Left ventricle myocardium superior (tissue), 1 donor: ENCODE measurements around the gene COL1A2. TPM values are rescaled to one million over a fixed set of nuclear protein-coding genes. Genes with fewer than 3 reads are reported as not detected.

Source experiments
- ATAC-seq: fragments of 200-7000 bp; cut with Tn5 transposase; one replicate; pipeline ENCODE4 v1.9.1; 2020; ENCODE audit warnings: mild to moderate bottlenecking, moderate library complexity
- DNase-seq: peaks from one replicate; pipeline ENCODE4 v3.0.0-alpha.2; 2020
- intact Hi-C: fragments of 100-400 bp; cut with micrococcal nuclease; formaldehyde crosslinking; loops from one replicate; pipeline ENCODE4 v1.11.0; 2022
- total RNA-seq: library from RNA; stranded (reverse); fragmentation: NEBNext Ultra II Directional; extraction: Animal tissue kit (Norgen Biotek cat#: 25700); gene quantifications from one replicate; pipeline ENCODE4 v1.2.1, GENCODE V29; 2021
- donor health status: DM: no; HTN: yes; CAD: no; lungs with severe emphysema.

Gene COL1A2
- total RNA-seq, 1 donor from 2014 or later: 78.1 TPM

GRCh38 chr7:94450044-94450697 is 55.5 kb downstream of the COL1A2 start:
- DNase-seq: no peak
- peak; percentile 91 for ATAC-seq

GRCh38 chr7:94451187-94451586 is 56.5 kb downstream of the COL1A2 start:
- intact Hi-C loops: no loop called here

More at GRCh38 chr7:94450044-94450697, 55.5 kb downstream of the COL1A2 start:
- intact Hi-C loops: no loop called here

GRCh38 chr7:94452239-94452638 is 57.5 kb downstream of the COL1A2 start:
- DNase-seq: peak; percentile 25
- peak; percentile 94 for ATAC-seq
- intact Hi-C loops: no loop called here

More at GRCh38 chr7:94451187-94451586, 56.5 kb downstream of the COL1A2 start:
- ATAC-seq (no peak), DNase-seq (no peak)

DNA sequence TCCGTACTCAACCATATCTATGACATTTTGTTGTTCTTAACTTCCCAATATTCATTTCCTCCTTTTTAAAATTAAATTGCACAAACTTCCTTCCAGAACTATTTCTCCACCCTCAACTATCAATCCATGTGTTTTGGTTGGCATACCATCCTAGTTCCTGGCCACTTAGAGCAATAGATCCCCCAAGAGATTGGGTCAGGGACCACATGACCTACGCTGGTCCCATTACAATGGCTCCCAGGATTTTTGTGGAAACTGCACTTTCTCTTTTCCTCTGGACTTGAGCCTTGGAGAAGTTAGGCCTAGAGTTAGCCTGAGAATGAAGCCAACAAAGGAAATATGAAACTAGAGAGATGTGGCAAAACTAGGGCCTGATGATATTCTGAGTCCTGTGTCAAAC is 59.2 kb downstream of the COL1A2 start:
- intact Hi-C loops: no loop called here
- ATAC-seq (peak; percentile 18), DNase-seq (no peak)

- intact Hi-C loops: no loop called here
- DNase-seq (no peak), ATAC-seq (no peak)
These were observed 63.3 kb downstream of the COL1A2 start for GRCh38 chr7:94458041-94458440.

DNA sequence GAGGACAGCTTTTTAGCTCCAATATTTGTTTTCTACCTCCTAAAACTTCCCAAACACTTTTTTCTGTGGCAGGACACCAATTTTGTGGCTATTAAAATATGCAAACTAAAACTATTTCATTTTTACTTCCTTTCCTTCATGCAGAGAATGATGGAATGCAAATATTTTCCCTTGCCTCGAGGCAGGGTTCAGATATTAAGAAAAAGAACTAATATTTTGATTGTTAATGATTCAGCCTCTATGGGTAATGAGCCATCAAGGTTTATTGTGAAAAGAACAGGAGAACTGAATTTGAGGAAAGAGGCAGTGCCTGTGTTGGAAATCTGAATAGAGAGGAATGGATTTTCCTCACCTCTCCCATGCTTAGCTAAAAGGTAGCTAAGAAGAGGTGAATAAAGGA is 71.8 kb downstream of the COL1A2 start:
- intact Hi-C loops: no loop called here
- no peak for ATAC-seq
- DNase-seq: no peak

- no peak for ATAC-seq
- intact Hi-C loops: no loop called here
These were observed 76.9 kb downstream of the COL1A2 start for GRCh38 chr7:94471604-94472003.

DNA sequence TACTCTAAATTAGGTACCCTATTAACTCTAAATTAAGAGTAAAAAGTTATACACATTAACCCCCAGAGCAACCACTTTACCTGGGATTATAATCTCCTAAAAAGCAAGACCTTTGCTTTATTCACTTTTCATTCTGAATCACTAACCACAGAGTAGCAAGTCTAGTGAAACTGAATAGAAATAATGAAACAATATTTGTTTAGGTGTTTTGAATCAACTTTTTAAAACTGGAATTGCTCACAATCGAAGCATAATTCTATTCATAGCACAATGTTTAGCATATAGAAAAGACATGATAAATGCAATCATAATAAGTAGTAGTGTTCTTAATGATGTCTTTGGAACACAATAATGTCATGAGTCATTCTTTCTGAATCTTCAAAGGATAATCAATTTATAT is 77.9 kb downstream of the COL1A2 start:
- DNase-seq: no peak
- ATAC-seq: no peak
- intact Hi-C loops: no loop called here

More at GRCh38 chr7:94471604-94472003, 76.9 kb downstream of the COL1A2 start:
- DNase-seq: no peak

DNA sequence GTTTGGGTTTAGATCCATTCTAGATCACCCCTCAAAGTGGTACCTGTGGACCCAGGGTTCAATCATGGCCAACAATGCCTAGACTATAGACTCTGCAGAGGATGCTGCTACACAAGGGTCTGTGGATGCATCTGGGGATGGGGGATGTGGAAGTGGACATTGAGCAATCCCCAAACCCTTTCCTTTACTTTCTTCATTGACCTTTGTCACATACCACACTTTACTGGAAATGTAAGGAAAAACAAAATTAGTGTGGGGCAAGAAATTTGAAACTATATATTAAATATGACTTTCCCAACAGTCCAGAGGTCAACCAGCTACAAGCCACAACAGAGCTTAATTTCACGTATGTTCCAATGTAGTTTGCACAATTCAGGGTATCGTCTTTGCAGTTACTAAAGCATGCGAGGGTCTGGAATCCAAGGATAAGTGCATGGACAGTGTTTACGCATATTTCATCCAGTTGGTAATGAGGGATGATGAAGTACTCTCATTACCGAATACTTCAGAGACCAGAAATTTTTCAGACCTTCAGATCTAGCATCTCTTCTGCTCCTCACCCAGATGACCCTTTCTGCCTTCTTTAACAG is 81.7 kb downstream of the COL1A2 start:
- DNase-seq (no peak), ATAC-seq (no peak)
- intact Hi-C loops: no loop called here

GRCh38 chr7:94477878-94478277 is 83.2 kb downstream of the COL1A2 start:
- ATAC-seq: no peak

DNA sequence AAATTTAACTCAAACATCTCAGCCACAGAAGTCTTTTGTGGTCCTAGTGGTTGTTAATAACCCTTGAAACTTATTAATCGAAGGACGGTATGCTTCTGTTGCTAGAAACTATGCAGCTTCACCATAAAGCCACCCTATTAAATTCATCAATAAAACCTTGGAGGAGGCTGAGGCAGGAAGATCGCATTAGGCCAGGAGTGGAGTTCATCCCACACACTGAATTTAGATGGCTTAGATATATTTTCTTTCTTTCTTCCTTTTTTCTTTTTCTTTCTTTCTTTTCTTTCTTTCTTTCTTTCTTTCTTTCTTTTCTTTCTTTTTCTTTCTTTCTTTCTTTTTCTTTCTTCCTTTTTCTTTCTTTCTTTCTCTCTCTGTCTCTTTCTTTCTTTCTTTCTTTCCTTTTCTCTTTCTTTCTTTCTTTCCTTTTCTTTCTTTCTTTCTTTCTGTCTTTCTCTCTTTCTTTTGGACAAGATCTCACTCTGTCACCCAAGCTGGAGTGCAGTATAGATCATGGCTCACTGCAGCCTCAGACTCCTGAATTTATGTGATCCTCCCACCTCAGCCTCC is 84.0 kb downstream of the COL1A2 start:
- no peak for DNase-seq
- intact Hi-C loops: no loop called here
- ATAC-seq: no peak

More at GRCh38 chr7:94477878-94478277, 83.2 kb downstream of the COL1A2 start:
- no peak for DNase-seq
- intact Hi-C loops: no loop called here

Other genes with a start within 250 kb of the COL1A2 start
- gene CASD1, start 114.9 kb downstream of the COL1A2 start, total RNA-seq: 17.6 TPM